ENCODE results near the gene OR52M1.

Gene OR52M1, protein sequence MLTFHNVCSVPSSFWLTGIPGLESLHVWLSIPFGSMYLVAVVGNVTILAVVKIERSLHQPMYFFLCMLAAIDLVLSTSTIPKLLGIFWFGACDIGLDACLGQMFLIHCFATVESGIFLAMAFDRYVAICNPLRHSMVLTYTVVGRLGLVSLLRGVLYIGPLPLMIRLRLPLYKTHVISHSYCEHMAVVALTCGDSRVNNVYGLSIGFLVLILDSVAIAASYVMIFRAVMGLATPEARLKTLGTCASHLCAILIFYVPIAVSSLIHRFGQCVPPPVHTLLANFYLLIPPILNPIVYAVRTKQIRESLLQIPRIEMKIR

DNA sequence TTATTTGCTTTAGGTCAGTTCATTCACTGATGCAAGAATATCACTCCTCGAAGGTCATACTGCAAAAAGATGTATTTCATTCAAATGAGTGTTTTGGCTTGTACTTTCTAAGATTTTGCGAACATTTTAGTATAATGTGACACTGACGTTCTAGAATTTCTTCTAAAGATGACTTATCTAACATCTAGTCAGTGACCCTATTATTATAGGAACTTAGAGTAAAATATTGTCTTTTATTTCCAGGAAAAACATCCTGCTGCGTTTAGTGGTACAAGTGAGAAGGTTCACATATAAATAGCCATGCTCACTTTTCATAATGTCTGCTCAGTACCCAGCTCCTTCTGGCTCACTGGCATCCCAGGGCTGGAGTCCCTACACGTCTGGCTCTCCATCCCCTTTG is at the start of gene OR52M1:
TSS of gene OR52M1 (plus strand) at position 301 of the 400 bp plus-strand sequence. CDS start at position 301, 0 bp downstream.
- no peak for DNase-seq

DNA sequence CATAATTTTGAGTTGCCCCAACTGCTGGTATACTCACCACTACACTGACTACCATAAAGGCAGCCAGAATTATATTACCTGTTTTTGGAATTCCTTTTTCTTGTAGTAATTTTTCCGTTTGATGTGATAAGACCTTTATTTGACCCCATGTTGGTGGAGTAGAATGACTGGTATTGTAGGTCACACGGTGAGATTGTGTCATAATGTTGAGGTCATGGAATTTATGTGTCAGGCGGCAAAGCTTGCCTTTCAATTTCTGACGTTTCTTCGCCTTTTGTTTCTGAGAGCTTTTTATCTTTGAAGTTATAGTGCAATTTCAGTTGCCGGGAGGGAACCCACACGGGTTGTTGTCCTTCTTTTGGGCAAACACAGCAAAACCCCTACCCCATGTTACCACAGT is 49.5 kb upstream of the OR52M1 start:
- no peak for DNase-seq

DNA sequence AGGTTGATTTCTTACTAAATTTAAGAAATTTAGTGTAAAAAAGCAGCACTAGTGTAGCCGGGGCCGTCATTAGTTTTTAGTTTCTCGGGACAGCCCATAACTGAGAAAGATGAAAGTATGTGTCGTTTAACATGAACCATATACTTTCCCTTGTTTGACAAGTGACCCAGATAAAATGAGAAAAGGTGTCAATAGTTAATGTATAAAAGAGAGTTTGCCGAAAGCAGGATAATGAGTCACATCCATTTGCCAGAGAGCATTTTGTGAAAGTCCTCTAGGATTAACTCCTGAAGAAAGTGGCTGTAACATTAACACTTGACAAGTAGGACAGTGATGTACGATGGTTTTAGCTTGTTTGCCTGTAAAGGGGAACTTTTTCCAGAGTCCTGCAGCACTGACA is 49.0 kb upstream of the OR52M1 start:
- DNase-seq: no peak

DNA sequence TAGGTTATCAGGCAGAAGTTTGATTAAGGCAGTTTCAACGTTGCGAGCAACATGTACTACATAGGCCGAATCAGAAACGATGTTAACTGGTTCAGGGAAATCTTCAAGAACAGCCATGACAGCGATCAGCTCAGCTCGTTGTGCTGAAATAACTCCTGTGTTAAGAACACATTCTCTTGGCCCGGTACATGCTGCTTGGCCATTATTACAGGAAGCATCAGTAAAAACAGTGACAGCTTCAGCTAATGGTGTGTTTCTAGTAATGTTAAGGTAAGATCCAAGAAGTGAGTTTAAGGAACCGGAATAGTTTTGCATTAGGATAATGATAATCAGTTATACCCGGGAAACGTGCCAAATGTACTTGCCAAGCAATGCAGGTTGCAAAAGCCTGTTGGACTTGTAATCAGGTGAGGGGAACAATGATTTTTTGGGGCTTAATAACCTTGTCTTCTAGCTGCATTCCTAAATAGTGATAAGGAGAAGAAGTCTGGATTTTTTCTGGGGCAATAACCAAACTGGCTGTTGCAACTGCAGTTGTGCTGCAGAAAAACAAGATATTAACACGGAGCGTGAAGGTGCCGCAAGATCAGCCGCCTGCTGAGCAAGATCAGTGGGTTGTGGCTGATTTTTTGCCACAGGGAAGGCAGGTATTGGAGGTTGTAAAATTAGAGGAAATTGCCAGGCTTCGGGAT is 48.3 kb upstream of the OR52M1 start:
- peak; percentile 21 for DNase-seq

DNA sequence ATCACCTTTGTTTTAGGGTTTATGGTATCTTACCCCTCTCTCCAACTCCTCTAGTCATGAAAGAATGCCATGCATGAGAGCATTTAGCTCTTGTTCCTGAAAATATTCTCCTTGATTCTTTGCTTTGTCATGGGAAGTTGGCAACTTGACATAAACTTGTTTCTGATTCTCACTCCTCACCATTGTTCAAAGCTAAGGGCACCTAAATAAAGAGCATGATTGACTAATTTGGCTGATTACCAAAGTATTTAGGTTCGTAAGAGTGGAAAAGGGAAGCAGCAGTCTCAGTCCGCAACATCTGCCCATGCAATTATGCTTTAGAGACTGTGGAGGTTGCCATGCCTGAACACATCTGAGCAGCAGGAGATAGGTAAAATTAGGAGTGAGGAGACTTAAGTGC is 36.1 kb upstream of the OR52M1 start:
- DNase-seq: peak; percentile 89

DNA sequence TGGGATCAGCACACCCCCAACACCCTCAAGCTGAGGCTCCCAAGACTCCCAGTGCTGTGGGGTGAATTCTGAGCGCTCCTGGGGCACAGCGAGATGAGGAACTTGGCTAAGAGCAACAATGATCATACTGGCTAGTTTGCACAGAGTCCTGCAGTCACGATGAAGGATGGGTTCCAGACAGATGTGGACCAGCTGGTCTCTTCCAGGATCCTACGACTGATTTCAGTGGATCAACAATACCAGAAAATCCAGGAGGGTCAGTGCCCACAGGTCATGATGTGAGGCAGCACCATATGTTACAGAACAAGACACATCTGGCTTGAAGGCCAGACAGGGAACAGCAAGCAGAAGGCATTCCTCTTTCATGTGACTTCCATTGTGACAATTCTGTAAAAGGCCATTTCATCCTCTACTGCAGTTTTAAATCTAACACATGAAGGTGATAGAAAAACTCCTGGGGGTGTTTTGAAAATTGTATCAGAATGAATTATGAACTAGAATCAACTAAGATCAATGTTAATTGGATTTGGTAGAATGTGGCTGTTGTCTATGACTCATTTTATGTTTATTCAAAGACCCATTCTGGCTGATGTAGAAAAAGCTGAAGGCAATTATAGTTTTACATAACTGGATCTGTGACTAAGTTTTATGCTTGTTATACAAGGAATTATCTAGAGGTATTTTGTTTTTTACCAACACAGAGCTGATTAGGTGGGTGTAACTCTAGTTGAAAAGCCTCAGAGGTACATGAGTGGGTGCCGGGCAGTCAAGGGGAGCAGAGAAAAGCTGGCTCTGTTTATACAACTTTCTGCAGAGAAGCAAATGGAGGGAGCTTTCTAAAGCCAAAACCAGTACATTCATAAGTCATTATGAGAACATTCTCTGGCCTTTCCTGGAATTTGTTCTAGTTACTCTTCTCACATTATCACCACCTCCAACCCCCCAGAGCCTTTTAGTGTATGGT is 33.4 kb upstream of the OR52M1 start:
- no peak for DNase-seq

DNA sequence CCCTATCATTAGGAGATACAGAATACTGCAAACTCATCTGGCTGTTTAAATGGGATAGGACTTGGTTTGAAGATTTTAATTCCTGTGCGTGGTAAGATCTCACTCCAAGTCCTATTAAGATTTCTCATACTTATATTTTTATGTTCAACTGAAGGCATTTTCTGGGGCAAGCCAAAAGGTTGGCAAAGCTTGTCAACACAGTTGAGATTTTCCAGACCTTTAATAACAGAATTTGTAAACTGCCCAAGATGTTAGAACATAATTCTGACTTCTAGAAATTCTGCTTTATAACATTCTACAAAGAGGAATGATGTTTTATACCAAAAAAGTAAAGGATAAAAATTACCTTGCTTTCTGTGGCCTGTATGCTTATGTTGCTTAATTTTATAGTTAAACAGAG is 30.8 kb upstream of the OR52M1 start:
- no peak for DNase-seq

DNA sequence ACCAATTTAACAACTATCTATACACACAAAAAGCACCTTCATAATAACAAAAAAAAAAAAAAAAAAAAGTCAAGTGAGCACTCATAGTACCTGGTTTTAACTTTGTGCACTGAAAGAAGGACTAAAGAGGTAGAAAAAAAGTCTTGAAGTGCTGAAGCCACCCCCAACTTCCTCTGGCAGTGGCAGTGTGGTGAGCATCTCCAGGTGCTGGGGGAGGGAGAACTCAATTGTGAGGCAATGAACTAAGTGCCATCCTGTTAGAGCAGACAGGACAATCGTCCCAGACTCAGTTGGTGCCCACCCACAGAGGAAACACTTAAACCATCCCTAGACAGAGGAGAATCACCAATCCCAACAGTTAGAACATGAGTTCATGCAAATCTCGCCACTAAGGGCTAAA is 22.7 kb upstream of the OR52M1 start:
- DNase-seq: no peak

DNA sequence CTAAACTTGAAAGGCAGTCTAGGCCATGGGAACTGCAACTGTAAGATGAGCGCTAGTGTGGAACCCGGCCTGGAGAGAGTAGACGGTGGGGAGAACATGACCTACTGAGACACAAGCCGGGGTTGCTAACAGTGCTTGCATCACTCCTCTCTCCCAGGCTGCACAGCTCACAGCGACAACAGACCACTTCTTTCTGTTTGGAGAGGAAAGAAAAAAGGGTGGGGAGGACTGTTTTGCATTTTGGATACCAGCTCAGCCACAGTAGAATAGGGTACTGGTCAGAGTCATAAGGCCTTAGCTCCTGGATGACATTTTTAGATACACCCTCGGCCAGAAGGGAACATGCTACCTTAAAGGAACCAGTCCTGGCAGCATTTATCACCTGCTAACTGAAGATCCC is 22.2 kb upstream of the OR52M1 start:
- DNase-seq: no peak

DNA sequence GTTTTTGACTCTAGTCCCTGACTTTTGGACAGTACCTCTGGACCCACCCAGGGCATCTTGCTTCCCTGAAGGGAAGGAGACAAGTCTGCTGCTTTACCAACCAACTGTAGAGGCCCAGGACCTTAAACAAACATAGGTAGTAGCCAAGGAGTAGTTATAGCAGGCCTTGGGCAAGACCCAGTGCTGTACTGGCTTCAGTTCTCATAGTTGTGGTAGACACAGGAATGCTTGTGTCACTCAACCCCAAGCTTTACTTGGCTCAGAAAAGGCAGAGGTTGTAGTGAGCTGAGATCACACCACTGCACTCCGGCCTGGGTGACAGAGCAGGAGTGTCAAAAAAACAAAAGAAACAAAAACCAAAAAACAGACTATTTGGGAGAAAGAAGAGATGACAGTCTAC is 21.3 kb upstream of the OR52M1 start:
- DNase-seq: no peak

DNA sequence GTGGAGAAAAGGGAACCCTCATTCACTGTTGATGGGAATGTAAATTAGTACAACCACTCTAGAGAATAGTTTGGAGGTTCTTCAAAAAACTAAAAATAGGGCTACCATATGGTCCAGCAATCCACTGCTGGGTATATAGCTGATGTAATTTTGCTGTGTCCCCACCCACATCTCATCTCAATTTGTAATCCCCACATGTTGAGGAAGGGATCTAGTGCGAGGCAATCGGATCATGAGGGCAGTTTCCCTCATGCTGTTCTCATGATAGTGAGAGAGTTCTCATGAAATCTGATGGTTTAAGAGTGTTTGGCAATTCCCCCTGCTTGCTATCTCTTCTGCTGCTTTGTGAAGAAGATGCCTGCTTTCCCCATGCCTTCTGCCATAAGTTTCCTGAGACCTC is 17.1 kb upstream of the OR52M1 start:
- no peak for DNase-seq

DNA sequence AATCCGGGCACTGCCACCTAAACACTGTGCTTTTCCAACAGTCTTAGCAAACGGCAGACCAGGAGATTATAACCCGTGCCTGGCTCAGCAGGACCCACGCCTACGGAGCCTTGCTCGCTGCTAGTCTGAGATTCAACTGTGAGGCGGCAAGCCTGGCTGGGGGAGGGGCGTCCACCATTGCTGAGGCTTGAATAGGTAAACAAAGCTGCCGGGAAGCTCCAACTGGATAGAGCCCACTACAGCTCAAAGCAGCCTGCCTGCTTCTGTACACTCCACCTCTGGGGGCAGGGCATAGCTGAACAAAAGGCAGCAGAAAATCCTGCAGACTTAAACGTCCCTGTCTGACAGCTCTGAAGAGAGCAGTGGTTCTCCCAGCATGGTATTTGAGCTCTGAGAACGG is 13.3 kb upstream of the OR52M1 start:
- peak; percentile 21 for DNase-seq

DNA sequence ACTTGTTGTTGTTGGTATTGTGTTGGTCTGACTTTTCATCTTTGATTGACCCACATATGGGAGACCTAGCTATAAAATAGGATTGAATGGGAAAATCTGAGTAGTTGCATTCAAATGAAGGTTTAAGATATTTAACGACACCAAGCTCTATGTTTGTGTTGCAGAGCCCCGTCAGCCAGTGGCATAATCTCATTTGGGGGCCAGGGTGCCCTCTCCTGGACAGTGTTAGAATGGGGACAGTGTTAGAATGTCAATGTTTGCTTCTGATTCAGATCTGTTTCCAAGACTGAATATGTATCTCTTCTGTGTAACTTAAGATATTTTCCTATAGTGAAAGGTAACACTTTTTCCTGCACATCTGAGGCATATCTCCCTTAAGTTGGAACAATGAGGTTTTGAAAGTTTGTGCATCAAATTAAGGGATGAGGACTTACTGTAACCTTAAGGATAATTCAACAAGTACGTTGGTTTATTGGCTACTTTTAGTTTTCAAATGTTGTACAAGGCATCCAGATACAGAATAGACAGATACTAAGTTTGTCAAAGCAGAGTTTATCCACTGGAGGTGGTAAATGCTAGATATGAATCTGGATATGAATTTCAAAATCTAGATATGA is 5.3 kb upstream of the OR52M1 start:
- peak; percentile 17 for DNase-seq

DNA sequence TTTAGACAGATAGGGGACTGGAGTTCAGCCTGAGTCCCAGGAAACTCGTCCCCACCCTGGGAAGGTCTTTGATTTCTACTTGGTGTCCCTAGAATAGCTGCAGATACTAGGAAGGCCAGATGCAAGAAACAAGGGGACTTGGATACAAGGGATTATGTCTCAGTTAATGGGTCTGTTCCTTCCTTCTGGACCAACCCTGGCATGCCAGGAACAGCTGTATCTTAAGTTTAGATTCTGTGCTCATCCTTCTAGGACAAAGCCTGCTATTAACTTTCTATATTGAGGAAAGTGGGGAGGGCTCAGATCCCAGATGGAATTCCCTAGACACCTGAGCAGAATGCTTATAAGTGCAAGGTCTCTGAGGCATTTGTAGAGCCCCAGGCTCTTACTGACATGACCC is 3.9 kb upstream of the OR52M1 start:
- DNase-seq: no peak

DNA sequence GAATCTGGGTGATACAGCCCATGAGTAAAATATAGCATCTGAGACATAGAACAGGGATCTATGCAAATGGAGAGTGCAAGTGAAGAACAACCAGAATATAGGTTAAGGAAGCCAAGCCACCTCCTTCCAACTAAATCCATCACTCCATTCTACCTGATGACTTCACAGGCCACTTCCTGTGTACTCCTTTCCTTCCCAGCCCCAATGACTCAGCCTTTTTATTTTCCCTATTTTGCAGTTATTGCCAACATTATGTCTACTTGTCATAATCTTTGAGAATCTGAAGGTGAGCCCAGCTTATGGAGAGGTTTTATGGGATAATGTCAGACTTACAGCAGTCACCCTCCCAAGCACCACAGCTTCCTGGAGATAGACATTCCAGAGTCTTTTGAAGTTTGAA is 1.4 kb upstream of the OR52M1 start:
- DNase-seq: no peak

DNA sequence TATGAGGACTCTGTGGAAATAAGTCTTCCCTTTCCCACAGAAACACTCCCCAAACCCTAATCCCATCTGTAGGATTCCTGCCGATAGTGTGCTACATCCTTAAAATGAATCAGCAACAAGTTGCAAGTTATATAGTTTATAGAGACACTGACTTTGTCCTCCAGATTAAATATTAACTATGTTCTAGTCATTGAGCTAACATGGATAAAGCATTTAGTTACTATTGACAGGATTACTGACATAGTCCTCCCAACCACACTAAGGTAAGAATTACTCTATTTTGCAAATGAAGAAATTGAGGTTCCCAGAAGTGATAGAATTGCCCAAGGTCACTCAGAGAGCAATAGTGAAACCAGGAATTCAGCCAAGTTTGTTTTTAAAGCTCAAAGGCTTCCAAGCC is 1.9 kb downstream of the OR52M1 start:
- DNase-seq: no peak

DNA sequence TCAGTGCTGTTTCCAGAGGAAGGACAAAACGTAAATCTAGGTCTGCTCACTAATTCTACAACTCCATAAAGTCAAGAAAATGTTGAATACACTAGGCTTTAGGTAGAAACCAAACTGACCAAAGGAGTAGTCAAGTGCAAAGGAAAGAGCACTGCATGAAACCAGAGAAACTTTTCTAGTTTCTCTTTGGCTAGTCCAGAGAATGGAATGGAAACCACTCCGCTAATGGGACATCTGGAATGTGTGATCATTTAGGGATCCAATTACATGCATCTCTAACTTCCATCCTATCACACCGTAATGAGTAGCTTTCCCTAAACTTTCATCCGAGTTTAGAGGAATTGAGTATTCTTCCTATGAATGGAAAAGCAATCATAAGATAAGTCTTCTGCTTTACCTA is 2.4 kb downstream of the OR52M1 start:
- no peak for DNase-seq

DNA sequence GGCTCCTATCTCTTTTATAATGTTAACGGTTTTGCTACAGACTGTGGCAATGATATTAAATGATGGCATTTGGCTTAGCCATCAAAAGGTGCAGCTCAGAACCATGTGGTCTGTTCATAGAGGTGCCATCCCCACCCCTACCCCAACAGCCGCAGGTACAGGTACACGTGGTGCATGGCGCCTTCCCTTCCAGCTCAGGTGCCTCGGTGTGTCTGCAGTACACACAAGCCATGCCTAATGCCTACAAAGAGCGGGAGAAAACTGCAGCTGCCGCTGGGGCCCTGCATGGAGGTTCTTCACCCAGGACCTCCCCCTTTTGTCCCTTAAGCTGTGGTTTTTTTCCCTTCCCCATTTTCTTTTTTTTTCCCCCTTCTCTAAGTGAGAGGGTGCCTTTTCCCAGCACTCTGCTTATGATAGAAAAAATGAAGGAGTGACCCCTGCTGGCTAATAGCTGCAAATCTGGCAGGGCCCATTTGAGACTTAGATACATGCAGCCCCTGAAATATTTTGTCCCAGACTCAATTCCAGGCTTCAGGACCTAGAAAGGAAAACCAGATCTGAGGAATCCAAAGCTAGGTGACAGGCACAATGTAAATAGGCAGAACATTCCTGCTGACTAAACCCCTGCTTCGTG is 6.5 kb downstream of the OR52M1 start:
- DNase-seq: no peak

DNA sequence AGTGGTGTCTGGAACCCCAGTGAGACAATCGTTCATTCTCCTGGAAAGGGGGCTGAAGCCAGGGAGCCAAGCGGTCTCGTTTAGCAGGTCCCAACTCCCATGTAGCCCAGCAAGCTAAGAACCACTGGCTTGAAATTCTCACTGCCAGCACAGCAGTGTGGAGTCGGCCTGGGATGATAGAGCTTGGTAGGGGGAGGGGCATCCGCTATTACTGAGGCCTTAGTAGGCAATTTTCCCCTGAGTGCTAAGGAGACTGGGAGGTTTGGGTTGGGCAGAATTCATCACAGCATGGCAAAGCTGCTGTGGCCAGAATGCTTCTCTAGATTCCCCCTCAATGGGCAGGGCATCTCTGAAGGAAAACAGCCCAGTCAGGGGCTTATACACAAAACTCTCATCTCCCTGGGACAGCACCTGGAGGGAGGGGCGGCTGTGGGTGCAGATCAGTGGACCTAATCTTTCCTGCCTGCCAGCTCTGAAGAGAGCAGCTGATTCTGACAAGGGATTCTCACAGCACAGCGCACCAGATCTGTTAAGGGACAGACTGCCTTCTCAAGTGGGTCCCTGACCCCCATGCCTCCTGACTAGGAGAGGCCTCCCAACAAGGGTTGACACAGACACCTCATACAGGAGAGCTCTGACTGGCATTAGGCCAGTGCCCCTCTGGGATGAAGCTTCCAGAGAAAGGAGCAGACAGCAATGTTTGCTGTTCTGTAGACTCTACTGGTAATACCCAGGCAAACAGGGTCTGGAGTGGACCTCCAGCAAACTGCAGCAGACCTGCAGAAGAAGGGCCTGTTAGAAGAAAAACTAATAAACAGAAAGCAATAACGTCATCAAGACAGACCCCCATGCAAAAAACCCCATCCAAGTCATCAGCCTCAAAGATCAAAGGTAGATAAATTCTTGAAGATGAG is 14.8 kb downstream of the OR52M1 start:
- no peak for DNase-seq

DNA sequence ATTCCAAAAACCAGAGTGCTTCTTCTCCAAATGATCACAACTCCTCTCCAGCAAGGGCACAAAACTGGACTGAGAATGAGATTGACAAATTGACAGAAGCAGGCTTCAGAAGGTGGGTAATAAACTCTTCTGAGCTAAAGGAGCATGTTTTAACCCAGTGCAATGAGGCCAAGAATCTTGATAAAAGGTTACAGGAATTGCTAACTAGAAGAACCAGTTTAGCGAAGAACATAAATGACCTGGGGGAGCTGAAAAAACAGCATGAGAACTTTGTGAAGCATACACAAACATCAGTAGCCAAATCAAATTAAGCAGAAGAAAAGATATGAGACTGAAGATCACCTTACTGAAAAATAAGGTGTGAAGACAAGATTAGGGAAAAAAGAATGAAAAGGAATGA is 15.5 kb downstream of the OR52M1 start:
- no peak for DNase-seq

DNA sequence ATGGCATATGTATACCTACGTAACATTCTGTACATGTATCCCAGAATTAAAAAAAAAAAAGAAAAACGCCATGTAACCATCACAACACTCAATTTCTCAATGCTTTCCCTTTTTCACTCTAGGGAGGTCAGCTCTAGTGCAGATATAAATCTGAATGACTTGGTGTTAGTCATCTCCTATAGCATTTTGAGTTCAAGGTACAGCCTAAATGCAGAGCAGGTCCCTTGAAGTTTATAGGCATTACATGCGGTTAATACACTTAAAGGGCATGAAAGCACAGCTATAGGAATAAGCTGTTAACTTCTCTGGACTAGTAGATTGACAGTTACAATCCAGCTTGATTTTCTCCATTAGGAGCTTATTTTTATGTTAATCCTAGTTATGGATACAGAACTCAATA is 20.4 kb downstream of the OR52M1 start:
- DNase-seq: no peak

DNA sequence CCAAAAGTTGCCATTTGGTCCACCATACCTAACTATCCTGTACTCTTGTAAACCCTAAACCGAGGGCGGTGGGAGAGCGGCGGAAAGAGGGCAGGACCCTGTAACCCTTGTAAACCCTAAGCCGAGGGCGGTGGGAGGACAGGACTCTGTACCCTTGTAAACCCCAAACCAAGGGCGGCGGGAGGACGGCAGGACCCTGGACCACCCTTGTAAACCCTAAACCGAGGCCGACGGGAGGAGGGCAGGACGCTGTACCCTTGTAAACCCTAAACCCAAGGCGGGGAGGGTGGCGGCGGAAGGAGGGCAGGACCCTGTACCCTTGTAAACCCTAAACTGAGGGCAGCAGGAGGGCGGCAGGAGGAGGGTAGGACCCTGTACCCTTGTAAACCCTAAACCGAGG is 24.1 kb downstream of the OR52M1 start:
- no peak for DNase-seq
